ENCODE results near the gene CRABP2.
A peak's percentile ranks its signal among the peaks of the same experiment; 100 is the strongest.

The CRABP2 gene

DNA sequence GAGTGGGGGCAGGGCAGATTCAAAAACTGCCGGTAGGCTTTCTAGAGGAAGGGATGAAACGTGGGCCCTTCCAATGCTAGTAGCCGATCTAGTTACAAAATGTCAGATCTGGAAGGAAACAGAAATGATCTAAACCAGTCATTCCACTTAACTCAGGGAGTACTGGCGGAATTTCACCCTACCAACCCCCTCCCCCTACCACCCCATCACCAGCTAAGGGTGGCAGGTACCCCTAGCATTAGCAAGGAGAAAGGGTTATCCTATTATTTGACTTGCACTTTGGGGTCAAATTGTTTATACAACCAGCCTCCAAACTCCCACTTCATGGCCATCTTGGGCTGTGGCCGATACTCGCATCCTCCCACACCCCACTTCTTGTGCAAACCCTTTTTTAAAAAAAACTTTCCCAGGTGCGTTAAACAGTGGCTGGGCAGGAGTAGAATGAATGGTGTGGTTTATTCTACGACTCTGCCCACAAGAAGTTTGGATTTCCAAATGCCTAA, 36.1 kb upstream of the CRABP2 start:
- no peak for DNase-seq (ENCODE audit: low read depth)

DNA sequence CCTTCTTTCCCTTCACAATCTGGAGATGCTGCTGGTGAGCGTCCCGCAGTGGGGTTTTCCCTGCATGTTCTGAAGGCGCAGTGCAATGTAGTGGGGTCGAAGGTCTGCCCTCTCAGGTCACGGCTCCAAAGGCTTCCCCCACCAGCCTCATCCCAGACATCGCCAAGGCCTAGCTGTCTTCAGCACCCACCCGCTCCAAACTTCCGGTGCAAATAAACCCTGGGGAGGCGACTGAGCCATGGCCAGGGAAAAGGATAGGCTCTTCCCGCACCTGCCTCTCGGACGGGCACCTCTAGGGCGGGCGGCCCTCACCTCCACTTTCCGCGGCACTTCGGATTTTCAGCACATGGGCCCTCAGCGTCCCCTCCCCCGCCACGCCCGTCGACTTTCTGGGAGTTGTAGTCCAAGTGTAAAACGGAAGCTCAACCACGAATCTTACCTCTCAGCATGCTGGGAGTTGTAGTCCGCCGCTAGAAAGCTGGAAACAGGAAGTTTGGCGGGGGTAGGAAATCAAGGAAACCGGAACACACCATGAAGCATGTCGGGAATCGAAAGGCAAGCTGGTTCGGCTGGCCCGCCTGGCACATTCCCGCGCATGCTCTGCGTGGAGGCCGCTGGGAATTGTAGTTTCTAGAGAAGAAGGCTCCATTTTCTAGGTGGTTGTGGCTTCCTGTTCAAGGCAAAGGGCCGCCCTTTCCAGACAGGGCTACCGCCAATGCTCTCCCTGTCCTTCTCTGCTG, 35.5 kb upstream of the CRABP2 start, which contains the start of gene MRPL24:
Gene MRPL24 (minus strand): TSS at position 348 of the 740 bp plus-strand sequence. CDS start 2,384 bp downstream, outside the sequence.
- DNase-seq (ENCODE audit: low read depth) = peak; percentile 100

DNA sequence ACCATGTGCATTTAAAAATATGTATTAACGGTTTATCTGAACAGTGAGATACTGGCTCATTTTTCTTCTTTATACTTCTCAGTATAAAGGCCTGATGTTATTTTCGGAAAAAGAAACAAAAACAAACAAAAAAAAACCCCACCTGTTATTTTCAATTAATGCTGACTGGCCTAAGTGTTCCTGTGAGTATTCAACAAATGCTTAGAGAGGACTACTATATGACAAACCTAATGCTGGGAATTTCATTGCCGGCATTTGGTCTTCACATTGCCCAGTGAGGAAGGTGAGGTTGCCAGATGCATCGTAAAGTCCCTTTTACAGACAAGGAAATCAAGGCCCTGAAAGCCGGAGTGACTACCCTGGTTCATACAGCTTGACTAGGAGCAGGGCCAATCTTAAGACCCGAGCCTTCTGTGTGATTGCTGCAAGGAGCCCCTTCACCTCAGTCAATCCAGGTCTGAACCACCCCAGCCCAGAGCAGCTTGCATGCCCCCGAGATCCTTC, 34.9 kb upstream of the CRABP2 start:
- DNase-seq (ENCODE audit: low read depth) = no peak

GRCh38 chr1:156738916-156739315, 33.5 kb upstream of the CRABP2 start:
- no peak for DNase-seq (ENCODE audit: low read depth)

GRCh38 chr1:156738407-156738806, 33.0 kb upstream of the CRABP2 start:
- DNase-seq (ENCODE audit: low read depth) = no peak

DNA sequence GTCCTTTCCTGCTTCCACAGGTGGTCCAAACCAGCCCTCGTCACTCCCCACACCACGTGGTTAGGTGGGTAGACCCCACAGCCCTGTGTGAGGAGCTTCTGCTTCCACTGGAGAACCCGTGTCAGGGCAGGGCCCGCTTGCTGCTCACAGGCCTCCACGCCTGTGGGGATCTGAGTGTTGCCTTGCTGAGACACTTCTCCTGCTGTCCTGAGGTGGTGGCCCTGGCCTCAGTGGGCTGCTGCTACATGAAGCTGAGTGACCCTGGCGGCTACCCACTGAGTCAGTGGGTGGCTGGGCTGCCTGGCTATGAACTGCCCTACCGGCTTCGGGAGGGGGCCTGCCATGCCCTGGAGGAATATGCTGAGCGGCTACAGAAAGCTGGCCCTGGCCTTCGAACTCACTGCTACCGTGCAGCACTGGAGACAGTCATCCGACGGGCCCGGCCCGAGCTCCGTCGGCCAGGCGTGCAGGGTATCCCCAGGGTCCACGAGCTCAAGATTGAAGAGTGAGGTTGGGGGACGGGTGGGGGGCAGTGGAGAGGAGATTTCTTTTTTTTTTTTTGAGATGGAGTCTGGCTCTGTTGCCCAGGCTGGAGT, 28.7 kb upstream of the CRABP2 start:
- DNase-seq (ENCODE audit: low read depth) = no peak

GRCh38 chr1:156728599-156729462, 23.4 kb upstream of the CRABP2 start, which contains the start of gene ISG20L2:
Gene ISG20L2, minus strand, starts transcription at chr1:156728766. Its CDS starts 1,114 bp downstream, at chr1:156727652.
- peak; percentile 98 for DNase-seq (ENCODE audit: low read depth)

DNA sequence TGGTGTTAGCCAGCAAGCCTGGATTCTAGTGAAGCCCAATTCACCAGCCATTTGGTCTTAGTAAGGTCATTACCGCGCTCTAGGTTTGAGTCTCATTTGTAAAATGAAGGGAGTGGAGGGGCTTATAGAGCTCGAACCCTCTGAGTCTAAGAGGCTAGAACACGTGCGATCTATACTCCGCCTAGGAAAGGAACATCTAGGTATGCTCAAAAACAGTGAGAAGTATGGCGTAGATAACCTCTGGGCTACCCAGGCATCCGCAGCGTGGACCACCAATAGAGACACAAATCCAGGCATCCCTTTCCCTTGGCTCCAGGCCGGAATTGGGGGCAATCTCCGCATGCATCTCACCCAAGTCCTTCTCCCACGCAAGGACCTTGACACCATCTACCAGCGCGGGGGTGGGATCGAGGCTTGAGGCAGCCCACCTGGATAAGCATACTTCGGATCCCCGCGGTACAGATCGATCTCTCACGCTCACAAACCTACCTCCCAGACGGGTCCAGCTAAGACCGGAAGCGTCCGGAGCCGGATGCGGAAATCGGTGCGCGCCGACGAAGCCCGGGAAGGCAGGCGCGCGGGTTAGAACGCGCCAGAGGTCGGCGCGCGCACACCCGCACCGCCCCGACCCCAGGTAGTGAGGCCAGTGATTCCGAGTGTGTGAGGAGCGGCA, 22.7 kb upstream of the CRABP2 start, which contains the start of gene METTL25B:
Gene METTL25B (plus strand): TSS at position 544 of the 673 bp plus-strand sequence. CDS start 636 bp downstream, outside the sequence.
- DNase-seq (ENCODE audit: low read depth) = peak; percentile 67

DNA sequence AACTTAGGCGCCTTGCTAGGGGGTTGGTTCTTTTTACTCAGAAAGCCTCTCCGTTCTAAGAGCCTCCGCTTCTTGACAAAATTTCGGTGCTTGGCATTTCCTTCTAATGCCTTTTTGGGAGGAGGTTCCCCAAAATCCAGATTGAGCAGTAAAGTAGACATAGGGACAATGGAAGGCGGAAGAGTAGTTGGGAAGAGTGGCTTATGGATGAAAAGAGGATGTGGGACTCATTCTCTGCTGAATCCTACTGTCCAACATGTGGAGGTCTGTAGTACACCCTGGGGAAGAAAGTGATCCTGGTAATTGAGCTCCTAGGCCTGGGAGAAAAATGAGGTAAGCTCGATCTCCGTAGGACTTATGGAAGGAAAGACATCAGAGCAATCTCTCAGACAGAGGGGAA, 22.1 kb upstream of the CRABP2 start:
- DNase-seq (ENCODE audit: low read depth) = no peak

DNA sequence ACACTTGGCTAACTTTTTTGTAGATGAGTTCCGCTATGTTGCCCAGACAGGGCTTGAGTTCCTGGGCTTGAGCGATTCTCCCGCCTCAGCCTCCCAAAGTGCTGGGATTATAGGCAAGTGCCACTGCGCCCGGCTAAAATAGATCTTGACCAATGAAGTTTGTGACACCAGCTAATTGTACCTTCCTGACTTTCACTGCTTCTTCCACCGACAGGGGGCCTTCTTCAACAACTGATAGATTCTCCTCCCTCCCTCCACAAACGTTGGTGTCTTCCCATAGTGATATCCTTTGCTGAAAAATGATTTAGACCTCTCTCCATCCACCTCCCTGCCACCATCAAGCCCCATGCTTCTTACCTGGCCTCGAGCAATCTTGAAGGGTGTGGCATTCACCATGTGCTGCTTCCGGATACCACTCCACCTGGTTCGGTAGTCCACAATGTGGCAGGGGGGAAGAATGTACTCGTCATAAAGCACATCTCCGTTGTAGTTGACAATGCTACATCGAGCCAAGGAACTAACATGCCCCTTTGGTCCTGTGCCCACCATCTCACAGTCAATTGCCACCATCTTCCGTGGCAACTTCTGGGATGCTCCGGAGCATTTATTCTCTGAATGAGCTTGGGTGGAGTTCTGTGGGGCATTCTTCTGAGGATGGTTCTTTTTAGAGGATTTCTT, 21.3 kb upstream of the CRABP2 start:
- DNase-seq (ENCODE audit: low read depth) = peak; percentile 56

DNA sequence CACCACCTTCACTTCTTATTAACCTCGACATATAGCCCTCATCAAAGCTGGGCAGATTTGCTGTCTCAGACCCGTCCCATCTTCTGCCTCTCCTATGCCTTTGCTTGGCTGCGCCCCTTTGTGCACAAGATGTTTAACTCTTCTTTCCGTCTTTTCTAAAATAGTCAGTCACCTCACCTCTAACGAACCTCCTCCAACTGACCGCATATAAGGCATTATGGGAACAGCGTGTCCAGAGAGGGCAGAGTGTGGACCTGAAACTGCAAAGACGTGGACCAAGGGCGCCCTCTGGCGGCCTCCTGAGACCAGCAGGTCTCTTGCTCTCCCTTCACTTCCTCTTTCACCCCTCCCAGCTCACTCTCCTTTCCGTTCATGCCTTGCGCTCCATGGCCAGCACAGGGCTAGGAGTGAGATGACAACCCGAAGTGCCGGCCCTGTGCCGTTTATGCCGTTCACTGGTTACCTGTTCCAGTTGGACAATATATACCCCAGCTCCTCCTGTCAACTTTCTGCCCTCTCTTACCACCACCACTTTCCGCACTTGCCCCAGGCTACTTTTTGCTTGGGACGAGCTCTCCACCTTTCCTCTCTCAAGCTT, 20.4 kb upstream of the CRABP2 start:
- DNase-seq (ENCODE audit: low read depth) = peak; percentile 83

DNA sequence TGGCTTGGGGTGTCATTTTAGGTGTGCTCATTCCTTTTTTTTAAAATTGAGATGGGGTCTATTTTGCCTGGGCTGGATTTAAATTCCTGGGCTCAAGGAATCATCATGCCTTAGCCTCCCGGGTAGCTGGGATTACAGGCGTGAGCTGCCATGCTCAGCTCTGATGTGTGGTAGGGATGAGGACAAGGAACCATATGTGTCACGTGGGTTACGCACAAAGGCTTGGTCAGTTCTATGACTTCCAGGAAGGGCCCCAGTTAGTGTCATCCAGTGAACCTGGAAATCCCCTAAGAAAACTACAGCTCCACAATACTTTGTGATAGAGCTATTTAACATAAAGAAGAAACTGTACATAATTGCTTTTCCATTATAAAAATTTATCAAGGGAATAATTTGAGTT, 16.2 kb upstream of the CRABP2 start:
- no peak for DNase-seq (ENCODE audit: low read depth)

GRCh38 chr1:156721131-156721530, 15.7 kb upstream of the CRABP2 start:
- DNase-seq (ENCODE audit: low read depth) = no peak

GRCh38 chr1:156717351-156717750, 12.0 kb upstream of the CRABP2 start:
- DNase-seq (ENCODE audit: low read depth) = no peak

GRCh38 chr1:156714830-156715229, 9.4 kb upstream of the CRABP2 start:
- no peak for DNase-seq (ENCODE audit: low read depth)

DNA sequence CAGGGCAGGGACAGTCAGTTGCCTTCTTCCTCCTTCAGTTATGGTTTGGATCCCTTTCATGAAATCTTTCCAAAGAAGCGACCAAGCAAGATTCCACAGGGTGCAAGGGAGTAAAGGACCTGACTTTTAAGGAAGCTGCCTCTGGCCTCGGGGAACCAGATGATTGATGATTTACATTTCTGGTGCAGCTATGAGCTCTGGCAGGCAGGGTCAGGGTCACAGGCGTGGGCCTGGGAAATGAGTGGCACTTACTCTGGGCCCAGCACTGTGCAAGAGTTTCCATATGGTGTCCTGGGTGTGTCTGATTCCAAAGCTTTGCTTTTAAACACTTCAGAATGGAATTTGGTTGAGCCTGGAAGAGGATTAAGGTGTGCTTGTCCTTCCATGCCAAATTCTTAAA, 7.2 kb upstream of the CRABP2 start:
- DNase-seq (ENCODE audit: low read depth) = no peak

DNA sequence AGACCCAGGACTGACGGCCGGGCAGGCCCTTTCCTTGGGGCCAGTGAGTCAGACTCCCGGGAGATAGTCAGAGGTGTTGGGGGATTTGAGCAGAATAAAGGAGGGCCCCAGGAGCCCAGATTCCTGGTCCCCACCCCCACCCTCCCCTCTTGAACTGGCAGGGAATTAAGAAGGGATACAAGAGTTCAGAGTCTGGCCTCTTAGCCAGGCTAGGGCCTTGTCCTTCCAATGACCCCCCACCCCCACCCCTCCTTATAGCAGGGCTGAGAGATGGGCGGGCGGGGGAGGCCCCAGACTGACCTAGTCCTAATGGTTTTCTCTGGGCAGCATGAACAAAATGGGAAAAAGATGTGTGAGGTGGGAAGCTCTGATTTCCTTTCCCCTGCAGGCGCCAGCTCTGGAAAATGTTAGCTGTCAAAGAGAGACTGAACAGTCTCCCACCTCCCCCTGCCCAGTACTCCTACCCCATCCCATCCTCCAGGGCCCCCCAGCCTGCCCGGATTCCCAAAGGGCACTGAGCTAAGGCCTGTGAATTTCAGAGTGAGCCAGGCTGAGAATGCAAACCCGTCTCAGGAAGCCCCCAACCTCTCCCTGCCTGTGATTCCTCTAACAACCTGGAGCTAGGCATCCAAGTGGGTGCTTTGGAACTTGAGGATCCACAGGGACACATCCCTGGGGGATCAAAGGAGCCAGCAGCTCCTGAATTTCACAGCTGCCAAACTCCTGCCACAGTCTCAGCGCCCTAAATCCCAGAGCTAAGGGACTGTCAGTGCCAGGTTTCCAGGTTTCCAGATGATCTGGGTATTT, 5.8 kb upstream of the CRABP2 start:
- DNase-seq (ENCODE audit: low read depth) = peak; percentile 93

DNA sequence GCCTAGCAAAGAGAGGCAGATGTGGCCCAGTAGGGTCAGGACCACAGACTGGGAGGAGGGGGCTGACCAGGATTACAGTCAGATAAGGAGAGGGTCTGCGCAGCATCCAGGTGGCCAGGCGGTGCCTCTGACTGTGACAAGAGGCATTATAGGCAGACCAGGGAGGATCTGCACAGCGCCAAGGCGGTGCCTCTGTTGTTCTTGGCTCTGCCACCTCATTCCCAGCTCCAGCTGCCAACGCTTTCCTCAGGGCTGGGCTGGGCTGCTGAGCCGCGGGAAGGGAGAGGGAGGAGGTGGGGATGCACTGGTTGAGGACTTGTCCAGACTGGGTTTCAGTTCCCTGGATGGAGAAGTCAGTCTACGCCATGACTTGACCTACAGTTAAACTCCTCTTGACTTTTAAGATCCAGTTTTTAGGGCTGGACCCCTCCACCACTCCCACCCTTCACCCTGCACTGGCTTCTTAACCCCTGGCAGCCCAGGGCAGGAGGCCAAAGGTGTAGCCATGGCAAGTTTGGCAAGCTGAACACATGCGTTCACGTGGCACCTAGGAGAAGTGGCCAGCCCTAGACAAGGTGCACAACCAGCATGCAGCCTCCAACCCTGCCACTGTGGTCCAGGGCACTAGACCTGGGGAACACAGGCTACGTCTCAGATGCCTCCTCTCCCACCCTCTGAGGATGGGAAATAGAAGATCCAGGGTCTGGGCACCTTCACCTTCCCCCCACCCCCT, 4.5 kb upstream of the CRABP2 start:
- peak; percentile 41 for DNase-seq (ENCODE audit: low read depth)

DNA sequence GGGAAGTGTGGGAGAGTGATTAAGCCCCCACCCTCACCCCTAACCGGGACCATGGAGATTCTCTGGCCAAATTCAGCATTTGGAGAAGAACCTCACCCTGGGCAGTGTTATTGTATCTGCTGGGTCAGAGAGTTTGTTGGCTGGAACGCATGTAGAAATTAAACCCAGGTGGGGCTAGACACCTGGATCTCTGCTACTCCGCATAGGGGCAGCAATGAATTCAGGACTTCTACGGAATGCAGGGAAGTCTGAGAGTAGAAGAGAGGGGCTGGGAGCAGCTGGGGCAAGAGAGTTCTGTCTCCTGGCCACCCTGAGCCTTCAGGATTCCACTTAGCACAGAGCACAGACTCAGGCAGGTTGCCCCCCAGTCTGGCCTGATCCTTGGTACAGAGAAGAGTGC, 3.6 kb upstream of the CRABP2 start:
- no peak for DNase-seq (ENCODE audit: low read depth)
